ENCODE measurements around the gene SORCS1.

DNA sequence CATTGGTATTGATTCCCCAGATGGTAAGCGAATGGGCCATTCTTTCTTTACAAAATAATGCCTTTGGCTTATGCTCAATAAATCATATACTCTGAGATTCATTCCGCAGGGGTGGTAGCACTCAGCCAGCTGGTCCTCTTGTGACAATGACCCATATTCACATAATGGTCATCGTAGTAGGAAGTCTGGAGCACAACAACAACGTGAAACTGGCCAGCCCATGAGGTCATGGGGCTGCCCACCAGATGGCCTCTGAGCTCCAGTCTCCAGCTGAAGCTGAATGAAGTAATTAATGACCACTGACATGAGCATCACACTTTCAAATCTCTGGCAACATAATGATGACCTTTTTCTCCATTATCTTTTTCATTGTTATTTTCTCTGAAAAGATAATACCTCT lies 42.3 kb upstream of the SORCS1 start:
- TF ChIP-seq, protein P1, sequence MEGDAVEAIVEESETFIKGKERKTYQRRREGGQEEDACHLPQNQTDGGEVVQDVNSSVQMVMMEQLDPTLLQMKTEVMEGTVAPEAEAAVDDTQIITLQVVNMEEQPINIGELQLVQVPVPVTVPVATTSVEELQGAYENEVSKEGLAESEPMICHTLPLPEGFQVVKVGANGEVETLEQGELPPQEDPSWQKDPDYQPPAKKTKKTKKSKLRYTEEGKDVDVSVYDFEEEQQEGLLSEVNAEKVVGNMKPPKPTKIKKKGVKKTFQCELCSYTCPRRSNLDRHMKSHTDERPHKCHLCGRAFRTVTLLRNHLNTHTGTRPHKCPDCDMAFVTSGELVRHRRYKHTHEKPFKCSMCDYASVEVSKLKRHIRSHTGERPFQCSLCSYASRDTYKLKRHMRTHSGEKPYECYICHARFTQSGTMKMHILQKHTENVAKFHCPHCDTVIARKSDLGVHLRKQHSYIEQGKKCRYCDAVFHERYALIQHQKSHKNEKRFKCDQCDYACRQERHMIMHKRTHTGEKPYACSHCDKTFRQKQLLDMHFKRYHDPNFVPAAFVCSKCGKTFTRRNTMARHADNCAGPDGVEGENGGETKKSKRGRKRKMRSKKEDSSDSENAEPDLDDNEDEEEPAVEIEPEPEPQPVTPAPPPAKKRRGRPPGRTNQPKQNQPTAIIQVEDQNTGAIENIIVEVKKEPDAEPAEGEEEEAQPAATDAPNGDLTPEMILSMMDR (IDR thresholded peaks at IDR 0.05; ENCODE audit: insufficient read depth, low read depth, low read length) = no peak
- no peak for TF ChIP-seq EZH2 (IDR thresholded peaks at IDR 0.05; ENCODE audit: insufficient read depth, low read length)
